H9 (cell line): ENCODE data around the gene PAH. TPM values are rescaled to one million over a fixed set of nuclear protein-coding genes. Genes with fewer than 3 reads are reported as not detected.

Source experiments
- DNase-seq: peaks from one replicate; pipeline ENCODE4 v3.0.0-alpha.2; 2017
- H2AFZ ChIP-seq: one replicate; pipeline ENCODE4 v1.6.1; 2013; ENCODE audit warnings: mild to moderate bottlenecking, low read length, control low read depth, moderate library complexity
- H2AK5ac ChIP-seq: 2 replicates; pipeline ENCODE4 v1.6.1; 2013; ENCODE audit warnings: low read length, control low read depth, mixed read lengths; ENCODE audit not compliant: insufficient read length
- H2BK120ac ChIP-seq: one replicate; pipeline ENCODE4 v1.6.1; 2013; ENCODE audit warnings: low read depth, mild to moderate bottlenecking, low read length, control low read depth, inconsistent platforms; ENCODE audit not compliant: poor library complexity, severe bottlenecking
- H2BK12ac ChIP-seq: 2 replicates; pipeline ENCODE4 v1.6.1; 2013; ENCODE audit warnings: low read length, control low read depth, mixed read lengths, low read depth; ENCODE audit not compliant: insufficient read length
- H2BK15ac ChIP-seq: 2 replicates; pipeline ENCODE4 v1.6.1; 2013; ENCODE audit warnings: low read depth, low read length, control low read depth
- H2BK20ac ChIP-seq: one replicate; pipeline ENCODE4 v1.6.1; 2013; ENCODE audit warnings: low read depth, mild to moderate bottlenecking, low read length, control low read depth, inconsistent platforms; ENCODE audit not compliant: poor library complexity, severe bottlenecking
- H2BK5ac ChIP-seq: 2 replicates; pipeline ENCODE4 v1.6.1; 2013; ENCODE audit warnings: low read length, control low read depth, mixed read lengths; ENCODE audit not compliant: insufficient read length
- H3K14ac ChIP-seq: 2 replicates; pipeline ENCODE4 v1.6.1; 2013; ENCODE audit warnings: low read length, control low read depth; ENCODE audit not compliant: insufficient read depth
- H3K18ac ChIP-seq: 2 replicates; pipeline ENCODE4 v1.6.1; 2013; ENCODE audit warnings: low read depth, mild to moderate bottlenecking, mixed read lengths, low read length, control low read depth; ENCODE audit not compliant: insufficient read length
- H3K23ac ChIP-seq: 2 replicates; pipeline ENCODE4 v1.6.1; 2013; ENCODE audit warnings: low read length, control low read depth, mixed read lengths, low read depth; ENCODE audit not compliant: insufficient read length
- H3K23me2 ChIP-seq: 2 replicates; pipeline ENCODE4 v1.6.1; 2013; ENCODE audit warnings: low read depth, mild to moderate bottlenecking, mixed read lengths, low read length, control low read depth; ENCODE audit not compliant: insufficient read length, poor library complexity, severe bottlenecking
- H3K27ac ChIP-seq: 2 replicates; pipeline ENCODE4 v1.5.1; 2013; ENCODE audit warnings: low read length, control low read depth, mixed read lengths, low read depth; ENCODE audit not compliant: insufficient read length
- H3K27me3 ChIP-seq: 2 replicates; pipeline ENCODE4 v1.6.1; 2013; ENCODE audit warnings: low read length, control low read depth, inconsistent platforms; ENCODE audit not compliant: insufficient read depth
- H3K4ac ChIP-seq: 2 replicates; pipeline ENCODE4 v1.6.1; 2013; ENCODE audit warnings: low read depth, mild to moderate bottlenecking, control low read depth, inconsistent platforms, low read length, moderate library complexity
- H3K4me1 ChIP-seq: 2 replicates; pipeline ENCODE4 v1.6.1; 2013; ENCODE audit warnings: low read length, control low read depth, inconsistent platforms; ENCODE audit not compliant: insufficient read depth
- H3K4me2 ChIP-seq: 2 replicates; pipeline ENCODE4 v1.6.1; 2013; ENCODE audit warnings: low read length, control low read depth, mixed read lengths; ENCODE audit not compliant: insufficient read length, insufficient read depth
- H3K56ac ChIP-seq: 2 replicates; pipeline ENCODE4 v1.6.1; 2013; ENCODE audit warnings: low read depth, mild to moderate bottlenecking, mixed read lengths, low read length, control low read depth; ENCODE audit not compliant: insufficient read length
- H3K79me1 ChIP-seq: 2 replicates; pipeline ENCODE4 v1.6.1; 2013; ENCODE audit warnings: low read depth, mild to moderate bottlenecking, moderate library complexity, low read length, control low read depth, inconsistent platforms; ENCODE audit not compliant: insufficient read depth, poor library complexity, severe bottlenecking
- H3K79me2 ChIP-seq: 2 replicates; pipeline ENCODE4 v1.6.1; 2013; ENCODE audit warnings: low read length, control low read depth, inconsistent platforms; ENCODE audit not compliant: insufficient read depth
- H3K9ac ChIP-seq: 2 replicates; pipeline ENCODE4 v1.6.1; 2013; ENCODE audit warnings: low read length, control low read depth, mixed read lengths; ENCODE audit not compliant: insufficient read length; ENCODE audit errors: extremely low read depth
- H3K9me3 ChIP-seq: one replicate; pipeline ENCODE4 v1.6.1; 2013; ENCODE audit warnings: low read depth, low read length, inconsistent platforms; ENCODE audit not compliant: control insufficient read depth
- H3T11ph ChIP-seq: one replicate; pipeline ENCODE4 v1.6.1; 2013; ENCODE audit warnings: mild to moderate bottlenecking, low read length, control low read depth, inconsistent platforms
- H4K20me1 ChIP-seq: one replicate; pipeline ENCODE4 v1.6.1; 2013; ENCODE audit not compliant: control insufficient read depth, insufficient read length, insufficient read depth
- H4K5ac ChIP-seq: 2 replicates; pipeline ENCODE4 v1.6.1; 2013; ENCODE audit warnings: low read depth, mild to moderate bottlenecking, mixed read lengths, low read length, control low read depth; ENCODE audit not compliant: insufficient read length
- H4K8ac ChIP-seq: replicated peaks from 2 replicates; pipeline ENCODE4 v1.6.1; 2013; ENCODE audit warnings: low read length, control low read depth, mixed read lengths, low read depth; ENCODE audit not compliant: insufficient read length
- H4K91ac ChIP-seq: 2 replicates; pipeline ENCODE4 v1.6.1; 2013; ENCODE audit warnings: low read depth, mild to moderate bottlenecking, moderate library complexity, mixed read lengths, low read length, control low read depth; ENCODE audit not compliant: insufficient read length
- H3K27ac Mint-ChIP-seq, 3 experiments: 2 replicates in 2 of 3; 3 replicates in 1 of 3; pipeline ENCODE4 v1.8.0; 2020 to 2021; ENCODE audit warnings: mixed read lengths in 3 of 3, mild to moderate bottlenecking in 1 of 3, moderate library complexity in 1 of 3
- H3K27me3 Mint-ChIP-seq: 2 replicates; pipeline ENCODE4 v1.8.0; 2021; ENCODE audit warnings: low read depth, mild to moderate bottlenecking, moderate library complexity, mixed read lengths
- H3K36me3 Mint-ChIP-seq, 3 experiments: 2 replicates in 2 of 3; 3 replicates in 1 of 3; pipeline ENCODE4 v1.8.0; 2020 to 2021; ENCODE audit warnings: low read depth in 3 of 3, mixed read lengths in 3 of 3; ENCODE audit not compliant: insufficient read depth in 1 of 3
- H3K4me1 Mint-ChIP-seq, 2 experiments: 2 replicates each; pipeline ENCODE4 v1.8.0; 2020; ENCODE audit warnings: mixed read lengths in 2 of 2
- H3K4me3 Mint-ChIP-seq, 2 experiments: 2 replicates in 1 of 2; 3 replicates in 1 of 2; pipeline ENCODE4 v1.8.0; 2020 to 2021; ENCODE audit warnings: mild to moderate bottlenecking in 2 of 2, mixed read lengths in 2 of 2, moderate library complexity in 1 of 2
- H3K9me3 Mint-ChIP-seq, 2 experiments: 2 replicates in 1 of 2; 3 replicates in 1 of 2; pipeline ENCODE4 v1.8.0; 2020; ENCODE audit warnings: mild to moderate bottlenecking in 2 of 2, mixed read lengths in 2 of 2, moderate library complexity in 1 of 2
- CTCF ChIP-seq: fragments of 200-600 bp; sonication (generic); conservative IDR thresholded peaks from 3 replicates; pipeline ENCODE4 v1.8.0; 2021; ENCODE audit warnings: antibody characterized with exemption, mild to moderate bottlenecking
- total RNA-seq: library from RNA; stranded (reverse); gene quantifications from 2 replicates; pipeline ENCODE4 v1.2.1, GENCODE V29; 2021

Gene PAH
- total RNA-seq, 1 experiment from 2014 or later: 6.1 TPM

GRCh38 chr12:102920271-102920670 is 3.2 kb upstream of the PAH start:
- Mint-ChIP-seq H3K4me3 (no peak overlapping the region), H3K4me1 (peaks cover 21 to 22% of the 10 kb centered on the region in 2 experiments), H3K27me3 (peaks cover 11% of the 10 kb centered on the region), H3K9me3 (no peaks in the 10 kb centered on the region), H3K36me3 (no peaks in the 10 kb centered on the region), H3K27ac (no peak overlapping the region)
- Histone ChIP-seq H3K9ac (no peak overlapping the region), H4K20me1 (no peaks in the 10 kb centered on the region), H3K79me2 (no peaks in the 10 kb centered on the region), H2BK20ac (no peak overlapping the region), H4K91ac (no peak overlapping the region), H2BK15ac (no peak overlapping the region), H2BK120ac (no peak overlapping the region), H3K23ac (no peak overlapping the region), H3K4ac (no peak overlapping the region), H3K14ac (no peak overlapping the region), H2BK5ac (no peak overlapping the region), H3K56ac (no peak overlapping the region), H4K8ac (no peak overlapping the region), H3K79me1 (no peaks in the 10 kb centered on the region), H3K18ac (no peak overlapping the region), H3K9me3 (no peaks in the 10 kb centered on the region), H3K27ac (no peak overlapping the region), H2BK12ac (no peak overlapping the region), H2AFZ (no peak overlapping the region), H3K4me2 (no peak overlapping the region), H3K23me2 (no peaks in the 10 kb centered on the region), H2AK5ac (no peak overlapping the region), H3K27me3 (no peaks in the 10 kb centered on the region), H3K4me1 (no peaks in the 10 kb centered on the region; the same call in 1 of the 2 replicates), H3T11ph (no peak overlapping the region), H4K5ac (no peak overlapping the region)
- TF ChIP-seq CTCF: no peak
- no peak for DNase-seq
